ENCODE measurements around the gene TM7SF2. TPM values are rescaled to one million over a fixed set of nuclear protein-coding genes. Genes with fewer than 3 reads are reported as not detected.

TM7SF2 gene
- polyA plus RNA-seq, 3 donors: 1.8 to 4.5 (median 1.8) TPM

GRCh38 chr11:65071907-65072630, 39.6 kb upstream of the TM7SF2 start:
- no peak overlapping the region for H3K27ac ChIP-seq (ENCODE audit: low read depth in 1 of 2, low read length in 2 of 2)
- TF ChIP-seq CTCF (IDR thresholded peaks at IDR 0.05): no peak
- Mint-ChIP-seq H3K9me3 (no peaks in the 10 kb centered on the region), H3K4me1 (no peaks in the 10 kb centered on the region), H3K36me3 (peaks cover 4 to 14% of the 10 kb centered on the region in 2 donors), H3K4me3 (no peak overlapping the region), H3K27me3 (ENCODE audit: low read depth in 3 of 3) (peaks cover 0 to 2% (median 2%) of the 10 kb centered on the region in 3 donors), H3K27ac (no peak overlapping the region)
- no peaks in the 10 kb centered on the region for H3K9me3 ChIP-seq (replicated peaks in 1 of 2; ENCODE audit: control insufficient read depth in 1 of 2, insufficient read depth in 1 of 2, low read length in 2 of 2)
- H3K79me2 ChIP-seq (ENCODE audit: insufficient read depth, low read length): no peaks in the 10 kb centered on the region
- H3K36me3 ChIP-seq (replicated peaks in 1 of 2; ENCODE audit: control insufficient read depth in 1 of 2, insufficient read depth in 2 of 2, low read length in 2 of 2): peaks cover 0 to 10% of the 10 kb centered on the region in 2 donors
- intact Hi-C loops (cut with micrococcal nuclease): no loop called here
- no peak for DNase-seq
- H2AFZ ChIP-seq (ENCODE audit: insufficient read depth, low read depth, low read length, poor library complexity, severe bottlenecking): no peak overlapping the region
- H3K4me3 ChIP-seq (replicated peaks in 1 of 3; ENCODE audit: low read depth in 2 of 3, low read length in 3 of 3): no peak overlapping the region
- no peak overlapping the region for H3K4me2 ChIP-seq (replicated peaks; ENCODE audit: extremely low read depth, low read length, poor library complexity, severe bottlenecking)
- no peak overlapping the region for H3K9ac ChIP-seq (ENCODE audit: insufficient read depth, low read length, poor library complexity, severe bottlenecking)
- no peaks in the 10 kb centered on the region for H3K27me3 ChIP-seq (ENCODE audit: control insufficient read depth in 2 of 2, insufficient read depth in 2 of 2, low read length in 2 of 2)
- WGBS (ENCODE audit: insufficient coverage): 61% methylated on average over 3 of the region's 4 CpGs
- no peaks in the 10 kb centered on the region for H3K4me1 ChIP-seq (ENCODE audit: control insufficient read depth in 1 of 2, insufficient read depth in 2 of 2, low read length in 2 of 2)
- H4K20me1 ChIP-seq (ENCODE audit: insufficient read depth, low read length): no peaks in the 10 kb centered on the region

- Mint-ChIP-seq H3K4me3 (no peak overlapping the region), H3K9me3 (no peaks in the 10 kb centered on the region), H3K4me1 (no peaks in the 10 kb centered on the region), H3K27me3 (ENCODE audit: low read depth in 3 of 3) (peaks cover 0 to 2% (median 2%) of the 10 kb centered on the region in 3 donors), H3K36me3 (peaks cover 5 to 19% of the 10 kb centered on the region in 2 donors), H3K27ac (no peak overlapping the region)
- Histone ChIP-seq H3K9me3 (replicated peaks in 1 of 2; ENCODE audit: control insufficient read depth in 1 of 2, insufficient read depth in 1 of 2, low read length in 2 of 2) (no peaks in the 10 kb centered on the region), H4K20me1 (ENCODE audit: insufficient read depth, low read length) (no peaks in the 10 kb centered on the region), H3K9ac (ENCODE audit: insufficient read depth, low read length, poor library complexity, severe bottlenecking) (no peak overlapping the region), H3K27ac (ENCODE audit: low read depth in 1 of 2, low read length in 2 of 2) (no peak overlapping the region), H3K27me3 (ENCODE audit: control insufficient read depth in 2 of 2, insufficient read depth in 2 of 2, low read length in 2 of 2) (no peaks in the 10 kb centered on the region), H3K36me3 (replicated peaks in 1 of 2; ENCODE audit: control insufficient read depth in 1 of 2, insufficient read depth in 2 of 2, low read length in 2 of 2) (peaks cover 3 to 15% of the 10 kb centered on the region in 2 donors), H3K4me3 (replicated peaks in 1 of 3; ENCODE audit: low read depth in 2 of 3, low read length in 3 of 3) (no peak overlapping the region), H2AFZ (ENCODE audit: insufficient read depth, low read depth, low read length, poor library complexity, severe bottlenecking) (no peak overlapping the region), H3K4me2 (replicated peaks; ENCODE audit: extremely low read depth, low read length, poor library complexity, severe bottlenecking) (no peak overlapping the region), H3K79me2 (ENCODE audit: insufficient read depth, low read length) (peaks cover 5% of the 10 kb centered on the region), H3K4me1 (ENCODE audit: control insufficient read depth in 1 of 2, insufficient read depth in 2 of 2, low read length in 2 of 2) (no peaks in the 10 kb centered on the region)
- DNase-seq: no peak
- no peak for TF ChIP-seq CTCF (IDR thresholded peaks at IDR 0.05)
- WGBS (ENCODE audit: insufficient coverage): 100% methylated on average over 1 of the region's 1 CpG
- intact Hi-C loops (cut with micrococcal nuclease): no loop called here
Observed at GRCh38 chr11:65072631-65072966, 39.1 kb upstream of the TM7SF2 start.
